ENCODE measurements around the gene NTN5. TPM values are rescaled to one million over a fixed set of nuclear protein-coding genes. Genes with fewer than 3 reads are reported as not detected.

The NTN5 gene
- total RNA-seq, 1 donor from 2014 or later: 0.71 TPM

DNA sequence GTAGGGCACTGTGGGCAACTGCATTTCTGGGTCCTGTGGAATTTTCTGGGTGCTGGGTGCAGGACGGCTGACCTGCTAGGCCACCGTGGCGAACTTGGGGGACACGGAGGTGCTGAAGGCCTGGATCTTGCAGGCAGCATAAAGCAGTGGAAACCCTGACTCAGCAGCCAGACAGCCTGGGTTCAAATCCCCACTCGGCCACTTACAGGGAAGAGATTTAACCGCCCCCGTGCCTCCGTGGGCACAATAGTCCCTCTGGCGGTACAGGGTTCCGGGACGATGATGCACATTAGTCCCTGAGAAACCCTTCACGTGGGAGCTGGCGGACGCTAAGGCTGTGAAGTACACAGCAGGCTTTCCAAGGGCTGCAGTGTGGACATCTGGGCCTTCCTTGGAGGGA lies 60.9 kb downstream of the NTN5 start:
- TF ChIP-seq, protein P1, sequence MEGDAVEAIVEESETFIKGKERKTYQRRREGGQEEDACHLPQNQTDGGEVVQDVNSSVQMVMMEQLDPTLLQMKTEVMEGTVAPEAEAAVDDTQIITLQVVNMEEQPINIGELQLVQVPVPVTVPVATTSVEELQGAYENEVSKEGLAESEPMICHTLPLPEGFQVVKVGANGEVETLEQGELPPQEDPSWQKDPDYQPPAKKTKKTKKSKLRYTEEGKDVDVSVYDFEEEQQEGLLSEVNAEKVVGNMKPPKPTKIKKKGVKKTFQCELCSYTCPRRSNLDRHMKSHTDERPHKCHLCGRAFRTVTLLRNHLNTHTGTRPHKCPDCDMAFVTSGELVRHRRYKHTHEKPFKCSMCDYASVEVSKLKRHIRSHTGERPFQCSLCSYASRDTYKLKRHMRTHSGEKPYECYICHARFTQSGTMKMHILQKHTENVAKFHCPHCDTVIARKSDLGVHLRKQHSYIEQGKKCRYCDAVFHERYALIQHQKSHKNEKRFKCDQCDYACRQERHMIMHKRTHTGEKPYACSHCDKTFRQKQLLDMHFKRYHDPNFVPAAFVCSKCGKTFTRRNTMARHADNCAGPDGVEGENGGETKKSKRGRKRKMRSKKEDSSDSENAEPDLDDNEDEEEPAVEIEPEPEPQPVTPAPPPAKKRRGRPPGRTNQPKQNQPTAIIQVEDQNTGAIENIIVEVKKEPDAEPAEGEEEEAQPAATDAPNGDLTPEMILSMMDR (IDR thresholded peaks at IDR 0.05): no peak
- Mint-ChIP-seq H3K27ac (no peak overlapping the region), H3K27me3 (no peaks in the 10 kb centered on the region), H3K4me3 (no peak overlapping the region), H3K4me1 (peaks cover 18% of the 10 kb centered on the region), H3K36me3 (ENCODE audit: low read depth) (peaks cover 23% of the 10 kb centered on the region), H3K9me3 (no peaks in the 10 kb centered on the region)
- DNase-seq: no peak
- POLR2A ChIA-PET: interaction anchor here (1.3 kb wide), 2 partner anchors 22 to 260 kb away, joined by 3 read pairs; no protein-coding TSS in a partner anchor
- ATAC-seq (ENCODE audit: low read depth): no peak
- CTCF ChIA-PET: interaction anchor here (1.5 kb wide), 1 partner anchor 220 kb away, joined by 3 read pairs; the partner anchor contains the start of gene KDELR1
- intact Hi-C loops (cut with micrococcal nuclease): no loop called here

Other genes starting within 250 kb of the NTN5 start
- gene GRWD1, start 227.0 kb downstream of the NTN5 start, total RNA-seq: 63.4 and 71.4 TPM in 2 replicates
- 1.7 and 2.2 TPM in 2 replicates for gene KCNJ14, start 217.4 kb downstream of the NTN5 start, total RNA-seq
- gene CYTH2, start 203.6 kb downstream of the NTN5 start, total RNA-seq: 35.6 and 40.5 TPM in 2 replicates
- 0.60 and 0.66 TPM in 2 replicates for gene LMTK3, start 161.2 kb downstream of the NTN5 start, total RNA-seq
- gene SULT2B1, start 120.8 kb downstream of the NTN5 start, total RNA-seq: not detected in 2 replicates
- gene SPACA4, start 66.3 kb downstream of the NTN5 start, total RNA-seq: not detected in 2 replicates
- gene FAM83E, start 57.9 kb downstream of the NTN5 start, total RNA-seq: 3.5 and 5.6 TPM in 2 replicates
- 2,427 and 2,762 TPM in 2 replicates for gene RPL18, start 53.8 kb downstream of the NTN5 start, total RNA-seq
- gene SPHK2, start 53.5 kb downstream of the NTN5 start, total RNA-seq: 38.2 and 48.5 TPM in 2 replicates
- 8.7 and 9.2 TPM in 2 replicates for gene DBP, start 35.6 kb downstream of the NTN5 start, total RNA-seq
- 9.5 and 10.3 TPM in 2 replicates for gene CA11, start 26.8 kb downstream of the NTN5 start, total RNA-seq
- gene FUT2, start 23.0 kb upstream of the NTN5 start, total RNA-seq: not detected in 2 replicates
- 0.37 and 0.78 TPM in 2 replicates for gene MAMSTR, start 46.7 kb upstream of the NTN5 start, total RNA-seq
- gene RASIP1, start 67.6 kb upstream of the NTN5 start, total RNA-seq: 0.07 and 0.12 TPM in 2 replicates
- gene IZUMO1, start 73.9 kb upstream of the NTN5 start, total RNA-seq: not detected in 2 replicates
- not detected in 2 replicates for gene FUT1, start 79.6 kb upstream of the NTN5 start, total RNA-seq
- not detected in 2 replicates for gene FGF21, start 82.5 kb upstream of the NTN5 start, total RNA-seq
- gene BCAT2, start 138.0 kb upstream of the NTN5 start, total RNA-seq: 44.0 and 47.8 TPM in 2 replicates
- 2.6 and 2.8 TPM in 2 replicates for gene HSD17B14, start 163.5 kb upstream of the NTN5 start, total RNA-seq
- gene PLEKHA4, start 195.6 kb upstream of the NTN5 start, total RNA-seq: 5.7 and 6.4 TPM in 2 replicates
- 115 and 123 TPM in 2 replicates for gene PPP1R15A, start 199.4 kb upstream of the NTN5 start, total RNA-seq
- gene TULP2, start 225.7 kb upstream of the NTN5 start, total RNA-seq: not detected in 2 replicates
- 116 and 126 TPM in 2 replicates for gene NUCB1, start 227.3 kb upstream of the NTN5 start, total RNA-seq